GM12878 (cell line): ENCODE data around the gene GTPBP1. TPM values are rescaled to one million over a fixed set of nuclear protein-coding genes. Genes with fewer than 3 reads are reported as not detected.

Experiments used
- ATAC-seq: fragments of 200-7000 bp; cut with Tn5 transposase; 3 replicates; pipeline ENCODE4 v1.9.1; 2020; ENCODE audit warnings: mild to moderate bottlenecking, moderate library complexity
- BruUV-seq: library from RNA; stranded (reverse); fragments of 400-500 nt; replicated peaks from 2 replicates; lab custom pipeline; 2021; lab: Mats Ljungman, UMichigan
- CTCF ChIA-PET: fragments of 300-600 bp; sonication (Branson Sonifier 250); formaldehyde crosslinking; extraction: SDS; loops from one replicate; lab custom pipeline; 2021; ENCODE audit warnings: inconsistent platforms; lab: Yijun Ruan, JAX
- POLR2A ChIA-PET: fragments of 350-600 bp; formaldehyde crosslinking; extraction: SDS; loops from one replicate; lab custom pipeline; 2021; ENCODE audit warnings: inconsistent platforms; lab: Charles Lee
- RAD21 ChIA-PET: fragments of 300-600 bp; sonication (Branson Sonifier 250); formaldehyde crosslinking; loops from one replicate; lab custom pipeline; 2023; ENCODE audit warnings: antibody characterized with exemption; ENCODE audit not compliant: unreplicated experiment; lab: Charles Lee
- SMC1A ChIA-PET: fragments of 300-600 bp; sonication (Branson Sonifier 250); formaldehyde crosslinking; loops from one replicate; lab custom pipeline; 2023; ENCODE audit not compliant: unreplicated experiment, uncharacterized antibody; lab: Charles Lee
- DNase-seq: peaks from one replicate; pipeline ENCODE4 v3.0.0-alpha.2; 2011; ENCODE audit warnings: low read depth, low spot score
- FAIRE-seq: peaks from 3 replicates; lab custom pipeline; 2011; peaks lifted over from hg19 to GRCh38; lab: Jason Lieb, UNC
- H2AFZ ChIP-seq: 2 replicates; pipeline ENCODE4 v1.6.0; 2011; ENCODE audit warnings: low read depth, low read length, control low read depth; ENCODE audit not compliant: control insufficient read depth
- H3K27ac ChIP-seq: 2 replicates; pipeline ENCODE4 v1.5.1; 2011; ENCODE audit warnings: control low read depth; ENCODE audit not compliant: control insufficient read depth, insufficient read depth
- H3K27me3 ChIP-seq, 2 experiments: replicated peaks in 1 of 2; 2 replicates each; pipeline versions ENCODE4 v1.6.0 to v1.6.1; 2011; ENCODE audit warnings: low read length in 1 of 2; ENCODE audit not compliant: control insufficient read depth in 2 of 2, insufficient read depth in 2 of 2
- H3K36me3 ChIP-seq, 2 experiments: 2 replicates each; pipeline ENCODE4 v1.5.1; 2011; ENCODE audit warnings: low read length in 1 of 2; ENCODE audit not compliant: control insufficient read depth in 2 of 2, insufficient read depth in 2 of 2
- H3K4me1 ChIP-seq: 2 replicates; pipeline ENCODE4 v1.6.1; 2011; ENCODE audit warnings: mild to moderate bottlenecking, low read length, moderate library complexity, mixed read lengths; ENCODE audit not compliant: control insufficient read depth, insufficient read depth
- H3K4me2 ChIP-seq: 2 replicates; pipeline ENCODE4 v1.6.0; 2011; ENCODE audit warnings: control low read depth; ENCODE audit not compliant: control insufficient read depth, insufficient read depth
- H3K4me3 ChIP-seq: fragments of 200-600 bp; sonication (generic); 2 replicates; pipeline ENCODE4 v1.5.1; 2016
- H3K79me2 ChIP-seq: 2 replicates; pipeline ENCODE4 v1.6.0; 2011; ENCODE audit warnings: low read length; ENCODE audit not compliant: control insufficient read depth, insufficient read depth
- H3K9ac ChIP-seq: 2 replicates; pipeline ENCODE4 v1.8.0; 2011; ENCODE audit warnings: low read length, control low read depth, mixed read lengths; ENCODE audit not compliant: control insufficient read depth, insufficient read depth
- H3K9me3 ChIP-seq: replicated peaks from 3 replicates; pipeline ENCODE4 v1.5.1; 2011; ENCODE audit warnings: mild to moderate bottlenecking, low read length; ENCODE audit not compliant: control insufficient read depth, insufficient read depth
- H4K20me1 ChIP-seq: 2 replicates; pipeline ENCODE4 v1.6.0; 2011; ENCODE audit not compliant: control insufficient read depth, insufficient read depth
- MTA3 ChIP-seq: IDR thresholded peaks from 2 replicates; pipeline ENCODE4 v1.6.1; 2012; ENCODE audit warnings: low read length, inconsistent platforms, borderline replicate concordance
- WRNIP1 ChIP-seq: IDR thresholded peaks from 2 replicates; pipeline ENCODE4 v1.6.1; 2011; ENCODE audit warnings: low read depth, low read length, improper control_type of control experiment, borderline replicate concordance
- ZNF622 ChIP-seq: fragments of 450-650 bp; IDR thresholded peaks from 2 replicates; pipeline ENCODE4 v1.6.1; 2017; ENCODE audit warnings: mild to moderate bottlenecking, inconsistent platforms
- WGBS: methylation state at CpG from one replicate; pipeline ENCODE4 v1.1.6; 2016; ENCODE audit warnings: low lambda C conversion rate; ENCODE audit not compliant: insufficient replicate concordance, insufficient coverage; ENCODE audit errors: missing lambda C conversion rate; 5-methylcytosine and 5-hydroxymethylcytosine counted together
- in situ Hi-C: fragments of 300-500 bp; cut with MboI; formaldehyde crosslinking; loops from 9 replicates; pipeline ENCODE4 v1.14.3; 2018; ENCODE audit warnings: mixed read lengths
- intact Hi-C: fragments of 100-400 bp; cut with micrococcal nuclease; formaldehyde crosslinking; loops from one replicate; pipeline ENCODE4 v1.14.2; 2022; ENCODE audit not compliant: unreplicated experiment
- polyA plus RNA-seq, 11 experiments: library from polyadenylated mRNA; depleted of rRNA in 4 of 11; unstranded in 6 of 11; stranded (reverse) in 5 of 11; fragments of >200 nt; fragmentation: Nextera tagmentation in 4 of 11; fragmentation: Illumina TruSeq in 1 of 11; extraction: Ambion mirVana in 4 of 11; extraction: Trizol in 1 of 11; gene quantifications; 1 replicate in 1 of 11; 2 replicates in 10 of 11; pipeline versions ENCODE4 v1.2.1 to v1.2.3, GENCODE V29; 2011 to 2016; ENCODE audit warnings: inconsistent platforms in 2 of 11, missing spikeins in 2 of 11, low read depth in 1 of 11
- total RNA-seq, 4 experiments: library from RNA; depleted of rRNA in 3 of 4; stranded (reverse); fragments of >200 nt in 3 of 4; fragmentation: Illumina TruSeq in 1 of 4; extraction: Trizol in 1 of 4; gene quantifications; 2 replicates each; pipeline versions ENCODE4 v1.2.1 to v1.2.3, GENCODE V29; 2013 to 2021

GTPBP1 gene
- total and polyA plus RNA-seq, 10 of the 15 experiments (the other 5 are each of a cell fraction or from before 2014, with no cell fraction given): 0.89 to 63.1 (median 34.2) TPM

DNA sequence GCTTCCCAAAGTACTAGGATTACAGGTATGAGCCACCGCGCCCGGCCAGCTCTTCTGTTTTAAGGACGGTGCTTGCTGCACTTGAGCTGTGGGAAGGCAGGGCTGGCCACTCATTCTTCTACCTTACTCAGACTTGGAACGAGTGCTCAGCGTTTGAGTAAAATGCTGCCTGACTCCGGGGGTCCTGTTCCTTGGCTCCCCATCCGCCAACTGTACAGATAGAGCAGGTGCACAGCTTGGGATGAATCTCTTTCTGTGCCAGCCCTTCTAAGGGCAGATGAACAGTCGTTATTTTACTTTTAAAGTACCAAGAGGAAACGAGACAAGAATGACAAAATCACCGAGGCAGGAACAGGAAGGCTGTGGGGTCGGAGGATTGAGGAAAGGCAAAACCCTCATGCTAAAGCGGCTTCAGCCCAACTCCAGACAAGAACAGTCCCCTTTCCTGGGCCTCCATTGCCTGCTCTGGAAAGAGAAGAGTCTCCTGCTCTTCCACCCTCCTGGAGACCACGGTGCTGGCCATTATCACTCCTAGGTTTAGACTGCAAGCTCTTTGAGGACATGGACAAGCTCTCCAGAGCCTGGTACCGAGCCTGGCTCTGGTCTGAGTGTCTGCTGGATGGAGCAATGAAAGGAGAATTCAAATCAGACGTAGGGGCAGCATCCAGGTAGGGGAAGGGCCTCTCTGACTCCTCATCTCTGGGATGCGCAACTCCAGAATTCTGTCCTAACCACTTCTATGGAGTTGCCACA, 51.1 kb downstream of the GTPBP1 start:
- no peak for TF ChIP-seq ZNF622
- TF ChIP-seq WRNIP1: no peak
- H3K79me2 ChIP-seq: peaks cover 46% of the 10 kb centered on the region
- no peaks in the 10 kb centered on the region for H3K9me3 ChIP-seq
- H3K4me3 ChIP-seq: peak overlapping the region; percentile 76
- in situ Hi-C loops: no loop called here
- H2AFZ ChIP-seq: peak overlapping the region; percentile 20
- BruUV-seq: TSS peak; percentile 73
- ChIA-PET POLR2A (interaction anchor here (1.0 to 3.3 kb wide), 4 partner anchors 10 to 59 kb away, joined by 3 to 15 read pairs (median 4); partner anchors contain the start of gene GTPBP1), RAD21 (interaction anchor here (1.0 to 2.0 kb wide), 3 partner anchors 9 to 51 kb away, joined by 3 to 5 read pairs (median 3); partner anchors contain the start of gene GTPBP1), SMC1A (interaction anchor here (0.9 to 2.0 kb wide), 2 partner anchors 12 to 32 kb away, joined by 3 to 5 read pairs; no protein-coding TSS in a partner anchor), CTCF (interaction anchor here (0.9 to 7.5 kb wide), 6 partner anchors 9 to 113 kb away, joined by 3 to 42 read pairs (median 4); no protein-coding TSS in a partner anchor)
- intact Hi-C loops: loop anchor here (1.0 to 10.0 kb wide), 3 partner anchors 37 to 912 kb away; partner anchors contain the start of genes ANKRD54, DNAL4, EIF3L and GTPBP1
- ATAC-seq: peak; percentile 2; the same call in 1 of the 3 replicates
- H3K9ac ChIP-seq: peak overlapping the region; percentile 82
- H3K27me3 ChIP-seq: no peaks in the 10 kb centered on the region
- H3K27ac ChIP-seq: peak overlapping the region; percentile 71
- no peaks in the 10 kb centered on the region for H4K20me1 ChIP-seq
- H3K36me3 ChIP-seq: no peaks in the 10 kb centered on the region; a peak in 2 of 4 replicates
- H3K4me1 ChIP-seq: peaks cover 39% of the 10 kb centered on the region
- DNase-seq: no peak
- H3K4me2 ChIP-seq: peak overlapping the region; percentile 90
- 7% methylated on average over 17 of the region's 17 CpGs for WGBS
- peak; percentile 70 for FAIRE-seq

DNA sequence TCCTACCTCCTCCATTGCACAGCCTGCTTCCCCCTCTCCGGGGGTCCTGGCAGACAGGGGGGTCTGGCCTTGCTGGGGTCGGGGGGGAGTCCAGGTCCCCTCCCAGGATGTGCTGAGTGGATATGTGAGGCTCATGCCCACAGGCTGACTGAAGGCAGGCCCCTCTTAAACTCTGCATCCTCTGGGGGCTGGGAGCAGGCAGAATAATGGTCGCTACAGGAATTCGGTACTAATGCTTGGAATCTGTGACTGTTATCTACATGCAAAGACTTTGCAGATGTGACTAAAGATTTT, 51.7 kb downstream of the GTPBP1 start:
- H2AFZ ChIP-seq: no peak overlapping the region
- no peaks in the 10 kb centered on the region for H4K20me1 ChIP-seq
- no peaks in the 10 kb centered on the region for H3K27me3 ChIP-seq
- POLR2A ChIA-PET: interaction anchor here (0.6 to 3.3 kb wide), 4 partner anchors 8 to 176 kb away, joined by 3 to 15 read pairs (median 4); no protein-coding TSS in a partner anchor
- BruUV-seq: no TSS peak
- RAD21 ChIA-PET: interaction anchor here (2.0 kb wide), 1 partner anchor 12 kb away, joined by 5 read pairs; no protein-coding TSS in a partner anchor
- peaks cover 42% of the 10 kb centered on the region for H3K79me2 ChIP-seq
- no peak for TF ChIP-seq MTA3
- TF ChIP-seq, all 136 proteins: peak for 0
- Histone ChIP-seq H3K27ac (peak overlapping the region; percentile 71; the same call in 1 of the 2 replicates), H3K36me3 (no peaks in the 10 kb centered on the region; a peak in 1 of 4 replicates), H3K4me3 (peak overlapping the region; percentile 76), H3K4me1 (peaks cover 34% of the 10 kb centered on the region), H3K4me2 (peak overlapping the region; percentile 90), H3K9ac (peak overlapping the region; percentile 82), H3K9me3 (no peaks in the 10 kb centered on the region)
- WGBS: 53% methylated on average over 4 of the region's 4 CpGs
- intact Hi-C loops: loop anchor here (10.0 kb wide), 1 partner anchor 913 kb away; the partner anchor contains the start of genes ANKRD54 and EIF3L
- ChIA-PET CTCF (interaction anchor here (1.0 to 7.5 kb wide), 4 partner anchors 9 to 25 kb away, joined by 3 to 42 read pairs (median 4); no protein-coding TSS in a partner anchor), SMC1A (interaction anchor here (2.0 kb wide), 1 partner anchor 12 kb away, joined by 5 read pairs; no protein-coding TSS in a partner anchor)
- DNase-seq (no peak), ATAC-seq (no peak), FAIRE-seq (no peak)
- in situ Hi-C loops: no loop called here
